LNCaP clone FGC (cell line): Measurements from ENCODE around the gene DUSP28.

Experiments
- DNase-seq: peaks from one replicate; pipeline ENCODE4 v3.0.0-alpha.2; 2011; ENCODE audit warnings: low read depth
- H3K4me3 ChIP-seq: 2 replicates; pipeline ENCODE4 v1.5.1; 2011; ENCODE audit warnings: mild to moderate bottlenecking, low read depth, low read length, control low read depth
- CTCF ChIP-seq: IDR thresholded peaks from 2 replicates; pipeline ENCODE4 v1.5.1; 2012; ENCODE audit warnings: mild to moderate bottlenecking; ENCODE audit not compliant: control insufficient read depth, insufficient read depth; ENCODE audit errors: extremely low read depth

The DUSP28 gene

GRCh38 chr2:240539906-240540305 is 20.3 kb upstream of the DUSP28 start:
- no peak overlapping the region for H3K4me3 ChIP-seq
- DNase-seq: no peak
- TF ChIP-seq CTCF: no peak

GRCh38 chr2:240551288-240551687 is 8.9 kb upstream of the DUSP28 start:
- H3K4me3 ChIP-seq: no peak overlapping the region
- TF ChIP-seq CTCF: no peak
- DNase-seq: no peak

- TF ChIP-seq CTCF: no peak
- H3K4me3 ChIP-seq: no peak overlapping the region
- no peak for DNase-seq
These were observed 8.3 kb upstream of the DUSP28 start for GRCh38 chr2:240551811-240552210.

- no peak overlapping the region for H3K4me3 ChIP-seq
- DNase-seq: no peak
- no peak for TF ChIP-seq CTCF
These were observed 6.1 kb upstream of the DUSP28 start for GRCh38 chr2:240553956-240554480.

GRCh38 chr2:240554767-240555493 is 5.2 kb upstream of the DUSP28 start:
- no peak overlapping the region for H3K4me3 ChIP-seq
- no peak for DNase-seq
- no peak for TF ChIP-seq CTCF

- no peak overlapping the region for H3K4me3 ChIP-seq
- TF ChIP-seq CTCF: no peak
- no peak for DNase-seq
These were observed 4.5 kb upstream of the DUSP28 start for GRCh38 chr2:240555541-240556250.
